SU-DHL-6 (cell line): ENCODE results near the gene DNAH3.

ENCODE experiments used
- H2AFZ ChIP-seq: fragments of 200-600 bp; sonication (generic); 2 replicates; pipeline ENCODE4 v1.6.1; 2014; ENCODE audit warnings: low read depth, mild to moderate bottlenecking, moderate library complexity, mixed read lengths, antibody characterized with exemption, low read length; ENCODE audit not compliant: severe bottlenecking
- H3F3A ChIP-seq: fragments of 200-600 bp; shearing (Covaris generic); 2 replicates; pipeline ENCODE4 v1.6.0; 2016; ENCODE audit warnings: antibody characterized with exemption, mild to moderate bottlenecking; ENCODE audit not compliant: insufficient read depth
- H3K27ac ChIP-seq: fragments of 200-600 bp; sonication (generic); 2 replicates; pipeline ENCODE4 v1.5.1; 2016; ENCODE audit warnings: low read depth, mild to moderate bottlenecking, low read length, moderate library complexity, mixed read lengths
- H3K27me3 ChIP-seq: fragments of 200-600 bp; sonication (generic), shearing (Covaris generic); 2 replicates; pipeline ENCODE4 v1.6.0; 2014; ENCODE audit warnings: mild to moderate bottlenecking, low read length
- H3K36me3 ChIP-seq: fragments of 200-600 bp; sonication (generic); 2 replicates; pipeline ENCODE4 v1.6.1; 2014; ENCODE audit warnings: mild to moderate bottlenecking, low read length, mixed read lengths
- H3K4me2 ChIP-seq: fragments of 300-600, 200-600 bp; shearing (Covaris generic), sonication (generic); 2 replicates; pipeline ENCODE4 v1.6.0; 2014; ENCODE audit warnings: low read length, low read depth, mild to moderate bottlenecking; ENCODE audit not compliant: poor library complexity, severe bottlenecking
- H3K4me3 ChIP-seq: fragments of 200-600 bp; sonication (generic); 2 replicates; pipeline ENCODE4 v1.5.1; 2014; ENCODE audit warnings: antibody characterized with exemption, low read length, mild to moderate bottlenecking, mixed read lengths; ENCODE audit not compliant: insufficient read depth, poor library complexity, severe bottlenecking
- H3K79me2 ChIP-seq: fragments of 200-600 bp; sonication (generic); 2 replicates; pipeline ENCODE4 v1.6.1; 2014; ENCODE audit warnings: mild to moderate bottlenecking, low read length, moderate library complexity; ENCODE audit not compliant: insufficient read depth
- H3K9ac ChIP-seq: fragments of 200-600 bp; sonication (generic); 2 replicates; pipeline ENCODE4 v1.7.0; 2014; ENCODE audit warnings: mild to moderate bottlenecking, low read length
- H3K9me2 ChIP-seq: fragments of 200-600 bp; sonication (generic); replicated peaks from 2 replicates; pipeline ENCODE4 v1.6.1; 2014; ENCODE audit warnings: low read length; ENCODE audit not compliant: insufficient read depth
- H3K9me3 ChIP-seq: fragments of 200-600 bp; sonication (generic); 2 replicates; pipeline ENCODE4 v1.6.1; 2014; ENCODE audit warnings: low read length, mixed read lengths; ENCODE audit not compliant: insufficient read depth
- H4K20me1 ChIP-seq: fragments of 200-600 bp; sonication (generic); 2 replicates; pipeline ENCODE4 v1.6.1; 2014; ENCODE audit warnings: low read depth, mild to moderate bottlenecking, antibody characterized with exemption, low read length, moderate library complexity, mixed read lengths
- CTCF ChIP-seq: fragments of 200-600 bp; sonication (generic); IDR thresholded peaks from one replicate; pipeline ENCODE4 v1.5.1; 2017; ENCODE audit warnings: antibody characterized with exemption, mild to moderate bottlenecking, low read length, moderate library complexity; ENCODE audit not compliant: insufficient read depth, poor library complexity, severe bottlenecking
- EZH2phosphoT487 ChIP-seq: fragments of 200-600 bp; sonication (generic), shearing (Covaris generic); conservative IDR thresholded peaks from 2 replicates; pipeline ENCODE4 v1.6.1; 2018; ENCODE audit warnings: mild to moderate bottlenecking, antibody characterized with exemption, low read length, moderate library complexity, mixed read lengths

DNAH3 gene

DNA sequence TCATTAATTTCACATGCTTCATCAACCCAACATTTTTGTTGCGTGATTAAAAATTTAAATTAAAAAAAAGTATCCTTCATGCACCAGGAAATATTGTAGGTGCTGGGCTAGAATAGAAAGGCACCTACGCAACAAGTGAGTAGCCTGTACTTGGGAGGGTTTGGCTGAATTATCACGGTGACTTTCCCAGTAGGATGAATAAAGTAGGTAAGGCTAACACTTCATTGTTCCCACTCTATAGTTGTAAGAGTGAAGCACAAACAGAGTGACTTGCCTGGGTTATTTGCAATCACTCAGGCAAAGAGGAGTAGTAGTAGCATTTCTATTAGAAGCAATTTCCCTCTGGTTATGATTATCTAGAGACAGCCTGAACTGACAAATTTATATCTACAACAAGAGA, 62.5 kb downstream of the DNAH3 start:
- Histone ChIP-seq H3K27ac (no peak overlapping the region), H3K27me3 (no peaks in the 10 kb centered on the region), H3K36me3 (no peaks in the 10 kb centered on the region), H3K9me3 (no peaks in the 10 kb centered on the region), H3K4me2 (no peak overlapping the region), H4K20me1 (no peaks in the 10 kb centered on the region), H3F3A (no peaks in the 10 kb centered on the region), H3K4me3 (no peak overlapping the region), H3K9ac (no peak overlapping the region), H3K9me2 (no peaks in the 10 kb centered on the region), H2AFZ (no peak overlapping the region), H3K79me2 (no peaks in the 10 kb centered on the region)
- no peak for TF ChIP-seq EZH2phosphoT487
- no peak for TF ChIP-seq CTCF

DNA sequence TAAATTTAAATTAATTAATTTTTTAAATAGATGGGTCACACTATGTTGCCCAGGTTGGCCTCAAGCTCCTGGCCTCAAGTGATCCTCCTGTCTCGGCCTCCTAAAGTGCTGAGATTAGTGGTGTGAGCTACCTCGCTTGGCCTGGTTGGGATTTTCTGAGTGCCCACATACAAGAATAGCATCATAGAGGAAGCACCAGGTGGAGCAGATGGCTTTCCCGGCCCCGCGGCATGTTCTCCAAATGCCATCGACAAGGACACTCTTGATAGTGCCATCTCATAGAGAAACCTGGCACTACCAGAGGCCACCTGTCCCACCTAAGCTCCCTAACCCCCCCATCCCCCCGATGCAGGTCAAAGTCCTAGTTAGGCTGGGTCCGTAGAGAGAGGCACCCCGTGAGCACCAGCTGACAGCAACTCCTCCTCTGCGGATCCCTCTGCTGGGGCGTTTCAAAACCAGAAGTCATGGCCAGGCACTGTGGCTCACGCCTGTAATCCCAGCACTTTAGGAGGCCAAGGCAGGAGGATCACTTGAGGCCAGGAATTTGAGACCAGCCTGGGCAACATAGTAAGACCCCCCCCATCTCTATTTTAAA, 65.9 kb downstream of the DNAH3 start:
- H3K9me2 ChIP-seq = no peaks in the 10 kb centered on the region
- H3K4me3 ChIP-seq = no peak overlapping the region
- H3K36me3 ChIP-seq = no peaks in the 10 kb centered on the region
- no peaks in the 10 kb centered on the region for H4K20me1 ChIP-seq
- no peaks in the 10 kb centered on the region for H3K27me3 ChIP-seq
- no peak overlapping the region for H3K27ac ChIP-seq
- H3K79me2 ChIP-seq = no peaks in the 10 kb centered on the region
- H3K4me2 ChIP-seq = no peak overlapping the region
- no peak for TF ChIP-seq EZH2phosphoT487
- TF ChIP-seq CTCF = no peak
- no peaks in the 10 kb centered on the region for H3F3A ChIP-seq
- H3K9me3 ChIP-seq = no peaks in the 10 kb centered on the region
- no peak overlapping the region for H2AFZ ChIP-seq
- H3K9ac ChIP-seq = no peak overlapping the region

DNA sequence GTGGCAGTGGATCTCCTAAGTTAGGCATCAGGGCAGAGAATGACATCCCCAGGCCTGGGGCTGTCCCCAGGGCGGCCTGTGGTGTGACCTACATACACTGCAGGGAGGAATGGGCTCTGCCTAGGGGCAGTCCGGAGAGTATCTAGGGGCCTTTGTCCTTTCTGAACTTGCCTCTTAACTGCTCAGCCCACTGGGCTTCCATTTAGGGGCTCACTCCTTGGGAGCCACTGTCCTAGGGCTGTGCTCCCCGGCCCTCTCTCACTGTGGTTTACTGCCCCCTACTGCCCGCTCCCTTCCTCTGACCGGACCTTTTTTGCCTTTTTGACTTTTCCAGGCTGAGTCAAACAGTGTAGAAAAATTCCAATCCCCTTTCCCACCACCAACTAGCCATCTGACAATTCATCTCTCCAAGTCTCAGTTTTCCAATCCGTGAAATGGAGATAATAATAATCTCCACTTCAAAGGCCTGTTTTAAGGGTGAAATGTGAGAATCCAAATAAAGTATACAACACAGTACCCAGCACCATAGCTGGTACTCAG, 66.8 kb downstream of the DNAH3 start:
- Histone ChIP-seq H2AFZ (no peak overlapping the region), H3K36me3 (no peaks in the 10 kb centered on the region)

More for the DNA sequence above, 66.8 kb downstream of the DNAH3 start:
- Histone ChIP-seq H3K27me3 (no peaks in the 10 kb centered on the region), H3K27ac (no peak overlapping the region), H3K4me2 (no peak overlapping the region), H3F3A (no peaks in the 10 kb centered on the region), H4K20me1 (no peaks in the 10 kb centered on the region), H3K9me2 (no peaks in the 10 kb centered on the region), H3K4me3 (no peak overlapping the region), H3K79me2 (no peaks in the 10 kb centered on the region), H3K9ac (no peak overlapping the region), H3K9me3 (no peaks in the 10 kb centered on the region)
- TF ChIP-seq EZH2phosphoT487 = no peak
- TF ChIP-seq CTCF = peak; percentile 34
